ENCODE measurements around the gene PRDM12. TPM values are rescaled to one million over a fixed set of nuclear protein-coding genes. Genes with fewer than 3 reads are reported as not detected.

The PRDM12 gene
- total and polyA plus RNA-seq, 5 experiments from 2014 or later, result 0.06 to 0.13 TPM; not detected in 3

DNA sequence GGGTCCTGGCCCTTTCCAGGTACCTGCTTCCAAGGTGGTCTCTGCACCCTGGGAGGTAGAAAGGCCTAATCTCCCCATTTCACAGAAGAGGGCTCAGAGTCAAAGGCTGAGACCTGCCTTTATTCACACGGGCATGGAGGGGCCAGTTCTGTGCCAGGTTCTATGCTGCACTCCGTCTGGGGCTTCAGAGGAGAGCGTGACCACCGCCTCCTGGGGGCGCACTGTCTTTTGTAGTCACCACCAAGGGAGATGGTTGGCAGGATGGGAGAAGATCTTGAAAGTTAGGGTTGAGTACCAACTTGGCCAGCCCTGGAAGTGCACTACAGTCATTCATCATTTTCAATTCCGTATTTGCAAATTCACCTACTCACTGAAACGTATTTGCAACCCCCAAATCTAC is 23.7 kb upstream of the PRDM12 start:
- POLR2A ChIA-PET, result no interaction called here
- Mint-ChIP-seq H3K9me3 (peaks cover 0 to 10% (median under 1%) of the 10 kb centered on the region in 9 donors), H3K4me1 (peaks cover 0 to 2% (median 0%) of the 10 kb centered on the region in 4 donors), H3K27ac (no peak overlapping the region), H3K36me3 (peaks cover 16 to 29% (median 17%) of the 10 kb centered on the region in 3 donors), H3K4me3 (no peak overlapping the region), H3K27me3 (no peaks in the 10 kb centered on the region)
- ATAC-seq (no peak), DNase-seq (no peak)

GRCh38 chr9:130642926-130643325 is 21.5 kb upstream of the PRDM12 start:
- ATAC-seq, result no peak
- POLR2A ChIA-PET, result no interaction called here
- H3K4me1 Mint-ChIP-seq, result peaks cover 0 to 2% (median 0%) of the 10 kb centered on the region in 4 donors
- H3K4me3 Mint-ChIP-seq, result no peak overlapping the region
- peaks cover 0 to 23% (median 7%) of the 10 kb centered on the region in 9 donors for H3K9me3 Mint-ChIP-seq
- no peak overlapping the region for H3K27ac Mint-ChIP-seq
- H3K27me3 Mint-ChIP-seq, result peaks cover 0 to 3% (median 2%) of the 10 kb centered on the region in 5 donors
- DNase-seq, result no peak
- peaks cover 10 to 24% (median 13%) of the 10 kb centered on the region in 3 donors for H3K36me3 Mint-ChIP-seq

- Mint-ChIP-seq H3K27ac (no peak overlapping the region), H3K4me3 (no peak overlapping the region), H3K36me3 (peaks cover 0 to 3% (median 0%) of the 10 kb centered on the region in 3 donors), H3K9me3 (peaks cover 0 to 7% (median 2%) of the 10 kb centered on the region in 9 donors), H3K4me1 (no peaks in the 10 kb centered on the region), H3K27me3 (peaks cover 6 to 23% (median 18%) of the 10 kb centered on the region in 5 donors)
- DNase-seq (no peak), ATAC-seq (no peak)
- POLR2A ChIA-PET, result no interaction called here
Observed at GRCh38 chr9:130651221-130651620, 13.2 kb upstream of the PRDM12 start.

DNA sequence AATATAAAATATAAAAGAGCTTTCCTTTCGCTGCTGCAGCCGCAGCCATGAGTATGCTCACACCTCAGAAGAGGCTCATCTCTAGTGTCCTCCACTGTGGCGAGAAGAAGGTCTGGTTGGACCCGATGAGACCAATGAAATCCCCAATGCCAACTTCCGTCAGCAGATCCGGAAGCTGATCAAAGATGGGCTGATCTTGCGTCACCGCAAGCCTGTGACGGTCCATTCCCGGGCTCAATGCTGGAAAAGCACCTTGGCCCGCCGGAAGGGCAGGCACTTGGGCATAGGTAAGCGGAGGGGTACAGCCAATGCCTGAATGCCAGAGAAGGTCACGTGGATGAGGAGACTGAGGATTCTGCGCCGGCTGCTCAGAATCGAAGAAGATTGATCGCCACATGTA is 12.6 kb upstream of the PRDM12 start:
- Mint-ChIP-seq H3K27ac (peak overlapping the region in 1 of 10 donors; percentile 34), H3K4me1 (no peaks in the 10 kb centered on the region), H3K4me3 (no peak overlapping the region), H3K27me3 (peaks cover 6 to 25% (median 23%) of the 10 kb centered on the region in 5 donors), H3K9me3 (peaks cover 0 to 5% (median 0%) of the 10 kb centered on the region in 9 donors), H3K36me3 (no peaks in the 10 kb centered on the region)
- DNase-seq (peak in 1 of 10 donors; percentile 41), ATAC-seq (no peak)
- POLR2A ChIA-PET, result no interaction called here

GRCh38 chr9:130654879-130655278 is 9.5 kb upstream of the PRDM12 start:
- Mint-ChIP-seq H3K4me3 (no peak overlapping the region), H3K27ac (no peak overlapping the region), H3K36me3 (peaks cover 0 to 4% (median 0%) of the 10 kb centered on the region in 3 donors), H3K9me3 (no peaks in the 10 kb centered on the region), H3K4me1 (peaks cover 0 to 5% (median 4%) of the 10 kb centered on the region in 4 donors), H3K27me3 (peaks cover 16 to 46% (median 36%) of the 10 kb centered on the region in 5 donors)
- POLR2A ChIA-PET, result no interaction called here
- DNase-seq, result peak in 1 of 10 donors; percentile 38
- no peak for ATAC-seq

- ATAC-seq (no peak), DNase-seq (peak in 1 of 10 donors; percentile 18)
- POLR2A ChIA-PET, result no interaction called here
- Mint-ChIP-seq H3K27me3 (peaks cover 24 to 80% (median 51%) of the 10 kb centered on the region in 5 donors), H3K4me3 (peak overlapping the region in 5 of 10 donors; percentile 26 to 81 (median 39)), H3K9me3 (no peaks in the 10 kb centered on the region), H3K27ac (peak overlapping the region in 1 of 10 donors; percentile 90), H3K4me1 (peaks cover 9 to 28% (median 18%) of the 10 kb centered on the region in 4 donors), H3K36me3 (peaks cover 0 to 11% (median 0%) of the 10 kb centered on the region in 3 donors)
Observed at GRCh38 chr9:130658893-130659698, 5.3 kb upstream of the PRDM12 start.

DNA sequence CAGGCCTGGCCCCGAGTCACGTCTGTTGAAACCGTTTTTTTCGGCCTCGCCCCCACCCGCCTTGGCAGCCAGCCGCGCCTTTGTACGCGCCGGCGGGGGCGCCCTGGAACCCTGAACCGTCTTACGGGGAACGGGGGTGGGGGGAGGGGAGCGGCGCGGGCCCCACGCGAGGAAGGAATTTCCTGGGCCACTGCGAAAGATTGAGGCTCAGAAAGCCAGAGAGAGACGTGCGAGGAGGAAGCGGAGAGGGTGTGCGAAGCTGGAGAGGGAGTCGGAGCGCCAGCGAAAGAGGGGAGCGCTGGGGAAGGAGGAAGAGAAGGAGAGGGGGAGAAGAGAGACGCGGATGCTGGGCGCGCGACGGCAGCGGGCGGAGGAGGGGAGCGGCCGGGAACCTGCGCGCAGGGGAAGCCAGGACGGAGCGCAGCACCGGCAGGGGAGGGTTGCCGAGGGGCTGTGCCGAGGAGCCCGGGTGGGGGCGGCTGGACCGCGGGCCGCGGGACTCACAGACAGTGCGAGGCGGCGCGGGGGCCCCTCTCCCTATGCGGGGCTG is 4.6 kb upstream of the PRDM12 start:
- no peak for ATAC-seq
- DNase-seq, result no peak
- Mint-ChIP-seq H3K36me3 (peaks cover 0 to 11% (median 0%) of the 10 kb centered on the region in 3 donors), H3K4me1 (peaks cover 9 to 28% (median 19%) of the 10 kb centered on the region in 4 donors), H3K9me3 (no peaks in the 10 kb centered on the region), H3K4me3 (peak overlapping the region in 4 of 10 donors; percentile 10 to 81 (median 70)), H3K27ac (peak overlapping the region in 1 of 10 donors; percentile 59), H3K27me3 (peaks cover 24 to 83% (median 53%) of the 10 kb centered on the region in 5 donors)
- POLR2A ChIA-PET, result no interaction called here

DNA sequence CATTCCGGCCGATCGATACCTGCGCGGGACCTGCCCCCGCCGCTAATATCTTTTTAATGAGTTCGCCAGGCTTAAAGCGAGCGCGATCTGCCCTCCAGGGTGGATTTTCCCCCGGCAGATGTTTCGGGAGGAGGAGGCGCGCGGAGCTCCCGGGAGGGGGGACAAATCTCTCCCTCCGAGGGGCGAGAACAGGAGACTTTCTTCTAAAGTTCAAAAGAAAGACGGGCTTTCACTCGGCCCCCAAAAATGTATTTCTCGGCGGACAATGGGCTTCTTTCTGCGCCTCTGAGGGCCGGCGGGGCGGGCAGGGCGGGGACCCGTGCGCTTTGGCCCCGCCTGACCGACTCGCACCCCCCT is 4.1 kb upstream of the PRDM12 start:
- ATAC-seq, result no peak
- POLR2A ChIA-PET, result no interaction called here
- no peaks in the 10 kb centered on the region for H3K9me3 Mint-ChIP-seq
- peak overlapping the region in 6 of 10 donors; percentile 30 to 81 (median 45) for H3K4me3 Mint-ChIP-seq
- peaks cover 22 to 87% (median 54%) of the 10 kb centered on the region in 5 donors for H3K27me3 Mint-ChIP-seq
- peaks cover 10 to 29% (median 21%) of the 10 kb centered on the region in 4 donors for H3K4me1 Mint-ChIP-seq
- no peak overlapping the region for H3K27ac Mint-ChIP-seq
- DNase-seq, result no peak
- H3K36me3 Mint-ChIP-seq, result peaks cover 0 to 11% (median 0%) of the 10 kb centered on the region in 3 donors

- no peak for DNase-seq
- POLR2A ChIA-PET, result no interaction called here
- Mint-ChIP-seq H3K9me3 (no peaks in the 10 kb centered on the region), H3K4me3 (peak overlapping the region in 4 of 10 donors; percentile 18 to 81 (median 54)), H3K27me3 (peaks cover 25 to 87% (median 56%) of the 10 kb centered on the region in 5 donors), H3K27ac (no peak overlapping the region), H3K36me3 (peaks cover 0 to 11% (median 0%) of the 10 kb centered on the region in 3 donors), H3K4me1 (peaks cover 11 to 33% (median 26%) of the 10 kb centered on the region in 4 donors)
- no peak for ATAC-seq
Observed at GRCh38 chr9:130660683-130661450, 3.5 kb upstream of the PRDM12 start.

GRCh38 chr9:130661451-130662098 is 2.8 kb upstream of the PRDM12 start:
- Mint-ChIP-seq H3K27me3 (peaks cover 25 to 83% (median 51%) of the 10 kb centered on the region in 5 donors), H3K27ac (no peak overlapping the region), H3K36me3 (peaks cover 0 to 11% (median 0%) of the 10 kb centered on the region in 3 donors), H3K4me1 (peaks cover 11 to 33% (median 27%) of the 10 kb centered on the region in 4 donors), H3K9me3 (no peaks in the 10 kb centered on the region), H3K4me3 (peak overlapping the region in 7 of 10 donors; percentile 22 to 81 (median 36))
- DNase-seq (no peak), ATAC-seq (no peak)
- POLR2A ChIA-PET, result interaction anchor here (0.6 kb wide), 1 partner anchor 784 kb away, joined by 3 read pairs; no protein-coding TSS in a partner anchor

DNA sequence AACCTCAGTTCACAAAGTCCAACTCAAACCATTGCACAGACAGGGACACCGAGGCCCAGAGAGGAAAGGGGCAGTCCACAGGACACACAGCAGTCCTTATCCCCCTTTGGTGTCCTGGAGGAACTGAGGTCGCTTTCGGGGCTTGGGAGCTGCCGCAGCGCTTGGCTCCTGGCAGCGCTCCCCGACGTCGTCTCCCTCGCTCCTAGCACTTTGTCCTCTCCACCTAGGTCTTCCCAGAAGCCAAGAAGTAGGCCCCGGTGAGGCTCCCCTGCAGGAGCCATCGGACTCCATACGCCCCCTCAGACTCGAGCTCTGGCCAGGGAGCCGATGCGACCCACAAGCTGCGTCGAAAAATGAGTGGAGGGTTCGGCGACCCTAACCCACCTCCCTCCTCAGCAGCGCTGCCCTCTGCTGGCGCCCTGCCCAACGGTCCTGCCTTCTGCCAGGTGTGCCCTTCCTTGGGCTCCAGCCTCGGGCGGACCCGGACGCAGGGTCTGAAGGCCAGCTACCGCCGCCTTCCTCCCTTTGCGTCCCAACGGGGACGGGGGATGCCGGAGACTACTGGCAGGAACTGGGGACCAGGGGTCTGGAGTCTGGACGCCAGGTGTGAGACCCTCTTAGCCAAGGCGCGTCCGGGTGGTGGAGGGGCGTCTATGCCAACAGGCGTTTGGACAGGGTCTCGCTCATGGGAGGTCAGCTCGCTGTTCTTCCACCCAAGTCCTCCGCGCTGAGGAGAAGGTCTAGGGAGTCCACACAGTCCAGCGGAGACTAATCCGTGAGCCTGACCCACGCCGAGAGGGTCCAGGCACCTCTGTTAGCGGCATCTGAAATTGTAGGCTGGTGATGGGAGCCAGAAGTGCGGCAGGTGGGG is 2.1 kb upstream of the PRDM12 start:
- H3K27ac Mint-ChIP-seq, result peak overlapping the region in 1 of 10 donors; percentile 20
- ATAC-seq (no peak), DNase-seq (no peak)
- peaks cover 19 to 81% (median 50%) of the 10 kb centered on the region in 5 donors for H3K27me3 Mint-ChIP-seq
- POLR2A ChIA-PET, result interaction anchor here (0.6 kb wide), 1 partner anchor 783 kb away, joined by 3 read pairs; no protein-coding TSS in a partner anchor
- H3K4me1 Mint-ChIP-seq, result peaks cover 11 to 35% (median 27%) of the 10 kb centered on the region in 4 donors
- peaks cover 0 to 11% (median 0%) of the 10 kb centered on the region in 3 donors for H3K36me3 Mint-ChIP-seq
- H3K9me3 Mint-ChIP-seq, result no peaks in the 10 kb centered on the region
- peak overlapping the region; percentile 54 to 87 (median 70) for H3K4me3 Mint-ChIP-seq
